Stimulated activated CD8-positive, alpha-beta memory T cell treated with anti-CD3 and anti-CD28 coated beads, Interleukin-2, amount 100 ng/mL, for 1 hour (primary cell): Measurements from ENCODE around the gene SLC22A16.
"Not testable (repeated sequence)": the region's sequence is repeated elsewhere in the genome, so short reads cannot be mapped to it uniquely, and the experiment has no call there.

Source experiments
- DNase-seq, 2 donors: peaks; one replicate each; pipeline ENCODE4 v3.0.0-alpha.2; 2020; ENCODE audit warnings: low read depth in 2 of 2

The SLC22A16 gene

GRCh38 chr6:110490110-110490509 lies 13.7 kb upstream of the SLC22A16 start:
- no peak for DNase-seq

- DNase-seq, result no peak
Observed at GRCh38 chr6:110488606-110489190, 12.3 kb upstream of the SLC22A16 start.

GRCh38 chr6:110487968-110488381 lies 11.6 kb upstream of the SLC22A16 start:
- DNase-seq, result not testable (repeated sequence)

GRCh38 chr6:110486756-110487155 lies 10.3 kb upstream of the SLC22A16 start:
- DNase-seq, result no peak

GRCh38 chr6:110485491-110485890 lies 9.1 kb upstream of the SLC22A16 start:
- DNase-seq, result no peak

- no peak for DNase-seq
Observed at GRCh38 chr6:110484321-110484720, 7.9 kb upstream of the SLC22A16 start.

GRCh38 chr6:110482774-110483400 lies 6.5 kb upstream of the SLC22A16 start:
- DNase-seq, result no peak

- DNase-seq, result no peak
Observed at GRCh38 chr6:110481081-110481480, 4.7 kb upstream of the SLC22A16 start.

GRCh38 chr6:110475066-110475653 lies 1.3 kb downstream of the SLC22A16 start:
- DNase-seq, result no peak

GRCh38 chr6:110474500-110474899 lies 1.9 kb downstream of the SLC22A16 start:
- DNase-seq, result no peak

GRCh38 chr6:110472739-110473138 lies 3.7 kb downstream of the SLC22A16 start:
- DNase-seq, result no peak

GRCh38 chr6:110471726-110472365 lies 4.6 kb downstream of the SLC22A16 start:
- DNase-seq, result no peak

GRCh38 chr6:110468731-110469130 lies 7.7 kb downstream of the SLC22A16 start:
- DNase-seq, result no peak

GRCh38 chr6:110467566-110468140 lies 8.8 kb downstream of the SLC22A16 start:
- no peak for DNase-seq

- no peak for DNase-seq
Observed at GRCh38 chr6:110462884-110463481, 13.4 kb downstream of the SLC22A16 start.

- DNase-seq, result no peak
Observed at GRCh38 chr6:110461376-110461775, 15.0 kb downstream of the SLC22A16 start.

- DNase-seq, result no peak
Observed at GRCh38 chr6:110459137-110459536, 17.3 kb downstream of the SLC22A16 start.

GRCh38 chr6:110458476-110458875 lies 17.9 kb downstream of the SLC22A16 start:
- no peak for DNase-seq

- DNase-seq, result not testable (repeated sequence)
Observed at GRCh38 chr6:110457567-110458175, 18.7 kb downstream of the SLC22A16 start.

- no peak for DNase-seq
Observed at GRCh38 chr6:110456694-110457093, 19.7 kb downstream of the SLC22A16 start.

GRCh38 chr6:110449541-110449895 lies 26.9 kb downstream of the SLC22A16 start:
- DNase-seq, result no peak
